Endothelial cell of umbilical vein (primary cell): Measurements from ENCODE around the gene ITSN1. TPM values are rescaled to one million over a fixed set of nuclear protein-coding genes. Genes with fewer than 3 reads are reported as not detected.

Experiments
- BruUV-seq: library from RNA; stranded (reverse); fragments of 400-500 nt; replicated peaks from 2 replicates; lab custom pipeline; 2021; lab: Mats Ljungman, UMichigan
- CTCF ChIA-PET: fragments of 300-600, 350-600 bp; sonication (Branson Sonifier 250); formaldehyde crosslinking; loops from one replicate; lab custom pipeline; 2021; ENCODE audit warnings: antibody characterized with exemption, inconsistent platforms; lab: Charles Lee
- POLR2A ChIA-PET: fragments of 300-600, 350-600 bp; sonication (Branson Sonifier 250); formaldehyde crosslinking; loops from one replicate; lab custom pipeline; 2021; ENCODE audit warnings: antibody characterized with exemption, inconsistent platforms; lab: Charles Lee
- DNase-seq: peaks from one replicate; pipeline ENCODE4 v3.0.0-alpha.2; 2011; ENCODE audit warnings: low read depth, low spot score
- FAIRE-seq: peaks from 2 replicates; lab custom pipeline; 2011; peaks lifted over from hg19 to GRCh38; lab: Jason Lieb, UNC
- H2AFZ ChIP-seq: 2 replicates; pipeline ENCODE4 v1.6.0; 2012; ENCODE audit warnings: low read depth, low read length, control low read depth, inconsistent platforms
- H3K27ac ChIP-seq: 2 replicates; pipeline ENCODE4 v1.5.1; 2011; ENCODE audit warnings: low read depth, mild to moderate bottlenecking, control low read depth, low read length, moderate library complexity; ENCODE audit not compliant: insufficient read depth
- H3K27me3 ChIP-seq, 2 experiments: 2 replicates each; pipeline versions ENCODE4 v1.6.0 to v1.6.1; 2011; ENCODE audit warnings: low read length in 2 of 2, mixed read lengths in 1 of 2; ENCODE audit not compliant: control insufficient read depth in 2 of 2, insufficient read depth in 2 of 2
- H3K36me3 ChIP-seq, 2 experiments: 2 replicates in 1 of 2; 3 replicates in 1 of 2; pipeline ENCODE4 v1.5.1; 2011; ENCODE audit warnings: low read length in 2 of 2, mild to moderate bottlenecking in 1 of 2, moderate library complexity in 1 of 2; ENCODE audit not compliant: control insufficient read depth in 2 of 2, insufficient read depth in 2 of 2; ENCODE audit errors: extremely low read depth in 1 of 2
- H3K4me1 ChIP-seq: 3 replicates; pipeline ENCODE4 v1.5.1; 2011; ENCODE audit warnings: mild to moderate bottlenecking, low read length; ENCODE audit not compliant: control insufficient read depth, insufficient read depth; ENCODE audit errors: extremely low read depth
- H3K4me2 ChIP-seq: 2 replicates; pipeline ENCODE4 v1.6.1; 2011; ENCODE audit warnings: low read length, control low read depth, mixed read lengths; ENCODE audit not compliant: insufficient read depth
- H3K4me3 ChIP-seq, 3 experiments: fragments of 200-600 bp in 1 of 3; sonication (generic), shearing (Covaris generic) in 1 of 3; replicated peaks in 1 of 3; 2 replicates each; pipeline ENCODE4 v1.5.1; 2011 to 2016; ENCODE audit warnings: control low read depth in 3 of 3, low read length in 3 of 3, mild to moderate bottlenecking in 2 of 3, inconsistent platforms in 1 of 3, low read depth in 1 of 3, moderate library complexity in 1 of 3; ENCODE audit not compliant: insufficient read depth in 1 of 3
- H3K79me2 ChIP-seq: 2 replicates; pipeline ENCODE4 v1.6.0; 2012; ENCODE audit warnings: low read length, inconsistent platforms; ENCODE audit not compliant: control insufficient read depth, insufficient read depth
- H3K9ac ChIP-seq: replicated peaks from 2 replicates; pipeline ENCODE3; 2011; ENCODE audit warnings: low read length, control low read depth; ENCODE audit not compliant: insufficient read depth; ENCODE audit errors: extremely low read depth
- H3K9me1 ChIP-seq: replicated peaks from 3 replicates; pipeline ENCODE4 v1.6.0; 2011; ENCODE audit warnings: mild to moderate bottlenecking, low read length; ENCODE audit not compliant: control insufficient read depth, insufficient read depth; ENCODE audit errors: extremely low read depth
- H3K9me3 ChIP-seq: replicated peaks from 2 replicates; pipeline ENCODE4 v1.5.1; 2012; ENCODE audit warnings: low read length, inconsistent platforms; ENCODE audit not compliant: control insufficient read depth, insufficient read depth
- H4K20me1 ChIP-seq: replicated peaks from 2 replicates; pipeline ENCODE3; 2011; ENCODE audit warnings: mild to moderate bottlenecking, low read length; ENCODE audit not compliant: control insufficient read depth, insufficient read depth; ENCODE audit errors: extremely low read depth
- EZH2 ChIP-seq: IDR thresholded peaks from 2 replicates; pipeline ENCODE4 v1.6.1; 2012; ENCODE audit warnings: borderline replicate concordance, low read depth, mild to moderate bottlenecking, moderate library complexity, low read length, inconsistent platforms; ENCODE audit not compliant: severe bottlenecking
- FOS ChIP-seq: IDR thresholded peaks from 2 replicates; pipeline ENCODE4 v1.6.1; 2011; ENCODE audit warnings: mild to moderate bottlenecking, low read length, moderate library complexity, borderline replicate concordance; ENCODE audit not compliant: insufficient read depth
- GATA2 ChIP-seq: IDR thresholded peaks from 2 replicates; pipeline ENCODE4 v1.7.0; 2011; ENCODE audit warnings: low read depth, mild to moderate bottlenecking, moderate library complexity, mixed read lengths, low read length; ENCODE audit not compliant: insufficient read length, insufficient read depth
- JUN ChIP-seq: IDR thresholded peaks from 2 replicates; pipeline ENCODE4 v1.6.1; 2011; ENCODE audit warnings: borderline replicate concordance, low read depth; ENCODE audit not compliant: insufficient read length, insufficient read depth
- MAX ChIP-seq: IDR thresholded peaks from 2 replicates; pipeline ENCODE4 v1.6.1; 2011; ENCODE audit not compliant: insufficient read depth, insufficient read length
- MYC ChIP-seq: IDR thresholded peaks from one replicate; pipeline ENCODE4 v1.6.1; 2011; ENCODE audit warnings: mild to moderate bottlenecking, low read depth, low read length
- POLR2A ChIP-seq: IDR thresholded peaks from 2 replicates; pipeline ENCODE4 v1.6.1; 2012; ENCODE audit warnings: low read depth, mild to moderate bottlenecking, control low read depth, low read length
- POLR2AphosphoS5 ChIP-seq: IDR thresholded peaks from 2 replicates; pipeline ENCODE4 v1.6.1; 2012; ENCODE audit warnings: low read depth, mild to moderate bottlenecking, control low read depth, low read length, moderate library complexity; ENCODE audit not compliant: insufficient read depth
- dilution Hi-C: fragments of 300-500 bp; cut with MboI; formaldehyde crosslinking; loops from one replicate; pipeline ENCODE4 v1.15.0; 2019; ENCODE audit warnings: low sequenced_read_pairs; ENCODE audit not compliant: extremely low pct_ligation_motif_present
- intact Hi-C: fragments of 100-400 bp; cut with micrococcal nuclease; formaldehyde crosslinking; loops from one replicate; pipeline ENCODE4 v1.10.0; 2022
- polyA plus RNA-seq, 4 experiments: library from polyadenylated mRNA; depleted of rRNA in 3 of 4; stranded (reverse) in 3 of 4; unstranded in 1 of 4; fragments of >200 nt; gene quantifications; 2 replicates each; pipeline versions ENCODE4 v1.2.1 to v1.2.3, GENCODE V29; 2011 to 2012; ENCODE audit warnings: missing spikeins in 1 of 4
- total RNA-seq: library from RNA; stranded (reverse); gene quantifications from 2 replicates; pipeline ENCODE4 v1.2.3, GENCODE V29; 2021
- TF ChIP-seq, protein P1 (sequence below), 2 donors: IDR thresholded peaks; 1 replicate in 1 of 2; 2 replicates in 1 of 2; pipeline ENCODE4 v1.5.1; 2011; ENCODE audit warnings: low read length in 2 of 2, mild to moderate bottlenecking in 2 of 2, moderate library complexity in 2 of 2, control low read depth in 1 of 2, inconsistent platforms in 1 of 2, low read depth in 1 of 2; ENCODE audit not compliant: insufficient read depth in 1 of 2; ENCODE audit errors: extremely low read depth in 1 of 2

The ITSN1 gene
- total and polyA plus RNA-seq, 2 donors (not counting 3 experiments of a cell fraction or from before 2014, with no cell fraction given): 72.2 to 86.8 TPM

GRCh38 chr21:33908760-33909159 lies 266.5 kb downstream of the ITSN1 start:
- Histone ChIP-seq H3K4me2 (no peak overlapping the region), H3K27ac (no peak overlapping the region), H3K9me1 (no peaks in the 10 kb centered on the region), H3K4me3 (no peak overlapping the region), H3K9me3 (no peaks in the 10 kb centered on the region), H3K9ac (no peak overlapping the region), H3K79me2 (peaks cover 8% of the 10 kb centered on the region), H4K20me1 (no peaks in the 10 kb centered on the region), H3K4me1 (no peaks in the 10 kb centered on the region), H2AFZ (no peak overlapping the region), H3K36me3 (peaks cover 30 to 35% of the 10 kb centered on the region in 2 experiments), H3K27me3 (no peaks in the 10 kb centered on the region)
- intact Hi-C loops: no loop called here
- dilution Hi-C loops: no loop called here
- ChIA-PET CTCF (interaction anchor here (1.0 to 1.4 kb wide), 2 partner anchors 11 to 303 kb away, joined by 3 read pairs; no protein-coding TSS in a partner anchor), POLR2A (interaction anchor here (0.7 kb wide), 1 partner anchor 46 kb away, joined by 4 read pairs; no protein-coding TSS in a partner anchor)
- FAIRE-seq (no peak), DNase-seq (no peak)
- no TSS peak for BruUV-seq
- TF ChIP-seq, protein P1, sequence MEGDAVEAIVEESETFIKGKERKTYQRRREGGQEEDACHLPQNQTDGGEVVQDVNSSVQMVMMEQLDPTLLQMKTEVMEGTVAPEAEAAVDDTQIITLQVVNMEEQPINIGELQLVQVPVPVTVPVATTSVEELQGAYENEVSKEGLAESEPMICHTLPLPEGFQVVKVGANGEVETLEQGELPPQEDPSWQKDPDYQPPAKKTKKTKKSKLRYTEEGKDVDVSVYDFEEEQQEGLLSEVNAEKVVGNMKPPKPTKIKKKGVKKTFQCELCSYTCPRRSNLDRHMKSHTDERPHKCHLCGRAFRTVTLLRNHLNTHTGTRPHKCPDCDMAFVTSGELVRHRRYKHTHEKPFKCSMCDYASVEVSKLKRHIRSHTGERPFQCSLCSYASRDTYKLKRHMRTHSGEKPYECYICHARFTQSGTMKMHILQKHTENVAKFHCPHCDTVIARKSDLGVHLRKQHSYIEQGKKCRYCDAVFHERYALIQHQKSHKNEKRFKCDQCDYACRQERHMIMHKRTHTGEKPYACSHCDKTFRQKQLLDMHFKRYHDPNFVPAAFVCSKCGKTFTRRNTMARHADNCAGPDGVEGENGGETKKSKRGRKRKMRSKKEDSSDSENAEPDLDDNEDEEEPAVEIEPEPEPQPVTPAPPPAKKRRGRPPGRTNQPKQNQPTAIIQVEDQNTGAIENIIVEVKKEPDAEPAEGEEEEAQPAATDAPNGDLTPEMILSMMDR (IDR thresholded peaks at IDR 0.05; ENCODE audit: extremely low read depth in 1 of 2, insufficient read depth in 1 of 2, low read depth in 1 of 2, low read length in 2 of 2): no peak
- TF ChIP-seq EZH2 (no peak), POLR2AphosphoS5 (no peak), GATA2 (no peak), JUN (no peak), MYC (no peak), MAX (no peak), FOS (no peak), POLR2A (no peak)
